Liver (tissue), 9 donors: ENCODE results near the gene ANGEL2. TPM values are rescaled to one million over a fixed set of nuclear protein-coding genes. Genes with fewer than 3 reads are reported as not detected.

Experiments used
- DNase-seq: peaks from one replicate; pipeline ENCODE4 v3.0.0-alpha.2; 2017; ENCODE audit warnings: low spot score
- H3K27ac ChIP-seq, 2 donors: one replicate each; pipeline ENCODE4 v1.7.0; 2013; ENCODE audit warnings: inconsistent platforms in 2 of 2, low read length in 2 of 2, control low read depth in 1 of 2, low read depth in 1 of 2, mild to moderate bottlenecking in 1 of 2
- H3K27me3 ChIP-seq, 4 donors: one replicate each; pipeline versions ENCODE4 v1.6.1 to v1.7.0; 2013; ENCODE audit warnings: low read length in 3 of 4, inconsistent platforms in 1 of 4, mild to moderate bottlenecking in 1 of 4, moderate library complexity in 1 of 4; ENCODE audit not compliant: control insufficient read depth in 4 of 4, insufficient read depth in 4 of 4
- H3K36me3 ChIP-seq, 4 donors: one replicate each; pipeline versions ENCODE4 v1.6.1 to v1.7.0; 2013; ENCODE audit warnings: low read length in 3 of 4, mild to moderate bottlenecking in 3 of 4, low read depth in 1 of 4, moderate library complexity in 1 of 4; ENCODE audit not compliant: control insufficient read depth in 4 of 4, insufficient read depth in 3 of 4
- H3K4me1 ChIP-seq, 4 donors: one replicate each; pipeline versions ENCODE4 v1.6.1 to v1.7.0; 2013; ENCODE audit warnings: low read length in 3 of 4, mild to moderate bottlenecking in 3 of 4, moderate library complexity in 1 of 4; ENCODE audit not compliant: control insufficient read depth in 4 of 4, insufficient read depth in 4 of 4
- H3K4me3 ChIP-seq, 3 donors: one replicate each; pipeline versions ENCODE4 v1.6.1 to v1.7.0; 2013; ENCODE audit warnings: low read length in 3 of 3, control low read depth in 1 of 3, low read depth in 1 of 3, mild to moderate bottlenecking in 1 of 3
- H3K9ac ChIP-seq, 2 donors: one replicate each; pipeline ENCODE4 v1.7.0; 2013; ENCODE audit warnings: low read length in 2 of 2, mild to moderate bottlenecking in 2 of 2, moderate library complexity in 2 of 2, control low read depth in 1 of 2, low read depth in 1 of 2
- H3K9me3 ChIP-seq, 4 donors: one replicate each; pipeline versions ENCODE4 v1.6.1 to v1.7.0; 2013; ENCODE audit warnings: low read length in 3 of 4; ENCODE audit not compliant: control insufficient read depth in 4 of 4
- ATF3 ChIP-seq: IDR thresholded peaks from 2 replicates; pipeline ENCODE4 v1.6.1; 2016; ENCODE audit warnings: antibody characterized with exemption
- CTCF ChIP-seq: fragments of 150-350 bp; IDR thresholded peaks from 2 replicates; pipeline ENCODE4 v1.5.1; 2017; ENCODE audit warnings: improper control_type of control experiment, low read depth, low read length; ENCODE audit not compliant: missing input control
- EGR1 ChIP-seq, 2 donors: IDR thresholded peaks; 2 replicates each; pipeline ENCODE4 v1.6.1; 2016 to 2018; ENCODE audit warnings: antibody characterized with exemption in 2 of 2, low read depth in 2 of 2
- FOXA1 ChIP-seq: IDR thresholded peaks from 2 replicates; pipeline ENCODE4 v1.6.1; 2016; ENCODE audit warnings: antibody characterized with exemption
- FOXA2 ChIP-seq: IDR thresholded peaks from 2 replicates; pipeline ENCODE4 v1.6.1; 2016; ENCODE audit warnings: antibody characterized with exemption
- GABPA ChIP-seq, 2 donors: IDR thresholded peaks in 1 of 2; conservative IDR thresholded peaks in 1 of 2; 2 replicates each; pipeline ENCODE4 v1.6.1; 2016; ENCODE audit warnings: antibody characterized with exemption in 2 of 2, mild to moderate bottlenecking in 1 of 2, moderate library complexity in 1 of 2
- HNF4A ChIP-seq, 2 donors: conservative IDR thresholded peaks; 2 replicates each; pipeline ENCODE4 v1.6.1; 2016; ENCODE audit warnings: antibody characterized with exemption in 2 of 2, mild to moderate bottlenecking in 2 of 2
- HNF4G ChIP-seq: IDR thresholded peaks from 2 replicates; pipeline ENCODE4 v1.6.1; 2016; ENCODE audit warnings: antibody characterized with exemption
- JUND ChIP-seq, 2 donors: IDR thresholded peaks; 2 replicates each; pipeline ENCODE4 v1.6.1; 2016; ENCODE audit warnings: antibody characterized with exemption in 2 of 2
- MAX ChIP-seq: IDR thresholded peaks from 2 replicates; pipeline ENCODE4 v1.6.1; 2016; ENCODE audit warnings: antibody characterized with exemption
- NR2F2 ChIP-seq: IDR thresholded peaks from 2 replicates; pipeline ENCODE4 v1.6.1; 2016; ENCODE audit warnings: antibody characterized with exemption
- RAD21 ChIP-seq, 2 donors: IDR thresholded peaks; 2 replicates each; pipeline ENCODE4 v1.6.1; 2016; ENCODE audit warnings: antibody characterized with exemption in 2 of 2, mild to moderate bottlenecking in 2 of 2
- REST ChIP-seq: IDR thresholded peaks from 2 replicates; pipeline ENCODE4 v1.6.1; 2016; ENCODE audit warnings: antibody characterized with exemption, mild to moderate bottlenecking
- RXRA ChIP-seq, 2 donors: IDR thresholded peaks; 2 replicates each; pipeline ENCODE4 v1.6.1; 2017 to 2018; ENCODE audit warnings: antibody characterized with exemption in 2 of 2, mild to moderate bottlenecking in 1 of 2
- SP1 ChIP-seq: IDR thresholded peaks from 2 replicates; pipeline ENCODE4 v1.6.1; 2018; ENCODE audit warnings: antibody characterized with exemption, mild to moderate bottlenecking
- TAF1 ChIP-seq: conservative IDR thresholded peaks from 2 replicates; pipeline ENCODE4 v1.6.1; 2016; ENCODE audit warnings: antibody characterized with exemption, mild to moderate bottlenecking
- YY1 ChIP-seq: IDR thresholded peaks from 2 replicates; pipeline ENCODE4 v1.6.1; 2016; ENCODE audit warnings: antibody characterized with exemption, mild to moderate bottlenecking
- ZBTB33 ChIP-seq: IDR thresholded peaks from 2 replicates; pipeline ENCODE4 v1.6.1; 2016; ENCODE audit warnings: antibody characterized with exemption
- WGBS: extraction: QIAGEN DNeasy Blood & Tissue Kit; methylation state at CpG from one replicate; pipeline ENCODE4 v1.1.7; 2013; 5-methylcytosine and 5-hydroxymethylcytosine counted together
- polyA plus RNA-seq, 2 donors: library from polyadenylated mRNA; stranded (reverse) in 1 of 2; unstranded in 1 of 2; fragments of 200-250 nt in 1 of 2; fragments of >200 nt in 1 of 2; fragmentation: Nextera tagmentation in 1 of 2; extraction: Ambion mirVana in 1 of 2; gene quantifications; one replicate each; pipeline versions ENCODE4 v1.2.1 to v1.2.3, GENCODE V29; 2013 to 2015
- total RNA-seq, 2 donors: library from RNA; depleted of rRNA; stranded (reverse); fragments of >200 nt; gene quantifications; one replicate each; pipeline ENCODE4 v1.2.3, GENCODE V29; 2014
- donor health status: healthy.
- donor health status: healthy.
- donor health status: healthy.
- donor health status: healthy.
- donor health status: healthy.

Gene ANGEL2
- total and polyA plus RNA-seq, 4 donors, result 8.2 to 31.1 (median 16.4) TPM

- Histone ChIP-seq H3K36me3 (no peaks in the 10 kb centered on the region), H3K27ac (no peak overlapping the region), H3K9me3 (no peaks in the 10 kb centered on the region), H3K27me3 (no peaks in the 10 kb centered on the region), H3K4me3 (no peak overlapping the region), H3K4me1 (no peaks in the 10 kb centered on the region), H3K9ac (no peak overlapping the region)
- DNase-seq, result no peak
- TF ChIP-seq ATF3 (no peak), NR2F2 (no peak), TAF1 (no peak), SP1 (no peak), YY1 (no peak), RXRA (IDR thresholded peaks at IDR 0.05) (no peak), HNF4G (no peak), EGR1 (IDR thresholded peaks at IDR 0.05; ENCODE audit: low read depth in 2 of 2) (no peak), GABPA (IDR thresholded peaks at IDR 0.05 in 1 of 2, conservative IDR thresholded peaks at IDR 0.05 in 1 of 2) (no peak), RAD21 (IDR thresholded peaks at IDR 0.05) (no peak), CTCF (no peak), HNF4A (conservative IDR thresholded peaks at IDR 0.05) (no peak), ZBTB33 (no peak), REST (no peak), FOXA2 (no peak), FOXA1 (no peak), JUND (IDR thresholded peaks at IDR 0.05) (no peak), MAX (no peak)
- 83% methylated on average over 6 of the region's 6 CpGs for WGBS
These were observed 41.0 kb downstream of the ANGEL2 start for GRCh38 chr1:212974711-212975110.
